Endothelial cell of umbilical vein (primary cell): Measurements from ENCODE around the gene PDE7B. TPM values are rescaled to one million over a fixed set of nuclear protein-coding genes. Genes with fewer than 3 reads are reported as not detected.

Experiments
- BruUV-seq: library from RNA; stranded (reverse); fragments of 400-500 nt; replicated peaks from 2 replicates; lab custom pipeline; 2021; lab: Mats Ljungman, UMichigan
- CTCF ChIA-PET: fragments of 300-600, 350-600 bp; sonication (Branson Sonifier 250); formaldehyde crosslinking; loops from one replicate; lab custom pipeline; 2021; ENCODE audit warnings: antibody characterized with exemption, inconsistent platforms; lab: Charles Lee
- POLR2A ChIA-PET: fragments of 300-600, 350-600 bp; sonication (Branson Sonifier 250); formaldehyde crosslinking; loops from one replicate; lab custom pipeline; 2021; ENCODE audit warnings: antibody characterized with exemption, inconsistent platforms; lab: Charles Lee
- DNase-seq: peaks from one replicate; pipeline ENCODE4 v3.0.0-alpha.2; 2011; ENCODE audit warnings: low read depth, low spot score
- FAIRE-seq: peaks from 2 replicates; lab custom pipeline; 2011; peaks lifted over from hg19 to GRCh38; lab: Jason Lieb, UNC
- H2AFZ ChIP-seq: 2 replicates; pipeline ENCODE4 v1.6.0; 2012; ENCODE audit warnings: low read depth, low read length, control low read depth, inconsistent platforms
- H3K27ac ChIP-seq: 2 replicates; pipeline ENCODE4 v1.5.1; 2011; ENCODE audit warnings: low read depth, mild to moderate bottlenecking, control low read depth, low read length, moderate library complexity; ENCODE audit not compliant: insufficient read depth
- H3K27me3 ChIP-seq, 2 experiments: 2 replicates each; pipeline versions ENCODE4 v1.6.0 to v1.6.1; 2011; ENCODE audit warnings: low read length in 2 of 2, mixed read lengths in 1 of 2; ENCODE audit not compliant: control insufficient read depth in 2 of 2, insufficient read depth in 2 of 2
- H3K36me3 ChIP-seq, 2 experiments: 2 replicates in 1 of 2; 3 replicates in 1 of 2; pipeline ENCODE4 v1.5.1; 2011; ENCODE audit warnings: low read length in 2 of 2, mild to moderate bottlenecking in 1 of 2, moderate library complexity in 1 of 2; ENCODE audit not compliant: control insufficient read depth in 2 of 2, insufficient read depth in 2 of 2; ENCODE audit errors: extremely low read depth in 1 of 2
- H3K4me1 ChIP-seq: 3 replicates; pipeline ENCODE4 v1.5.1; 2011; ENCODE audit warnings: mild to moderate bottlenecking, low read length; ENCODE audit not compliant: control insufficient read depth, insufficient read depth; ENCODE audit errors: extremely low read depth
- H3K4me2 ChIP-seq: 2 replicates; pipeline ENCODE4 v1.6.1; 2011; ENCODE audit warnings: low read length, control low read depth, mixed read lengths; ENCODE audit not compliant: insufficient read depth
- H3K4me3 ChIP-seq, 3 experiments: fragments of 200-600 bp in 1 of 3; sonication (generic), shearing (Covaris generic) in 1 of 3; replicated peaks in 1 of 3; 2 replicates each; pipeline ENCODE4 v1.5.1; 2011 to 2016; ENCODE audit warnings: control low read depth in 3 of 3, low read length in 3 of 3, mild to moderate bottlenecking in 2 of 3, inconsistent platforms in 1 of 3, low read depth in 1 of 3, moderate library complexity in 1 of 3; ENCODE audit not compliant: insufficient read depth in 1 of 3
- H3K79me2 ChIP-seq: 2 replicates; pipeline ENCODE4 v1.6.0; 2012; ENCODE audit warnings: low read length, inconsistent platforms; ENCODE audit not compliant: control insufficient read depth, insufficient read depth
- H3K9ac ChIP-seq: replicated peaks from 2 replicates; pipeline ENCODE3; 2011; ENCODE audit warnings: low read length, control low read depth; ENCODE audit not compliant: insufficient read depth; ENCODE audit errors: extremely low read depth
- H3K9me1 ChIP-seq: replicated peaks from 3 replicates; pipeline ENCODE4 v1.6.0; 2011; ENCODE audit warnings: mild to moderate bottlenecking, low read length; ENCODE audit not compliant: control insufficient read depth, insufficient read depth; ENCODE audit errors: extremely low read depth
- H3K9me3 ChIP-seq: replicated peaks from 2 replicates; pipeline ENCODE4 v1.5.1; 2012; ENCODE audit warnings: low read length, inconsistent platforms; ENCODE audit not compliant: control insufficient read depth, insufficient read depth
- H4K20me1 ChIP-seq: replicated peaks from 2 replicates; pipeline ENCODE3; 2011; ENCODE audit warnings: mild to moderate bottlenecking, low read length; ENCODE audit not compliant: control insufficient read depth, insufficient read depth; ENCODE audit errors: extremely low read depth
- EZH2 ChIP-seq: IDR thresholded peaks from 2 replicates; pipeline ENCODE4 v1.6.1; 2012; ENCODE audit warnings: borderline replicate concordance, low read depth, mild to moderate bottlenecking, moderate library complexity, low read length, inconsistent platforms; ENCODE audit not compliant: severe bottlenecking
- FOS ChIP-seq: IDR thresholded peaks from 2 replicates; pipeline ENCODE4 v1.6.1; 2011; ENCODE audit warnings: mild to moderate bottlenecking, low read length, moderate library complexity, borderline replicate concordance; ENCODE audit not compliant: insufficient read depth
- GATA2 ChIP-seq: IDR thresholded peaks from 2 replicates; pipeline ENCODE4 v1.7.0; 2011; ENCODE audit warnings: low read depth, mild to moderate bottlenecking, moderate library complexity, mixed read lengths, low read length; ENCODE audit not compliant: insufficient read length, insufficient read depth
- JUN ChIP-seq: IDR thresholded peaks from 2 replicates; pipeline ENCODE4 v1.6.1; 2011; ENCODE audit warnings: borderline replicate concordance, low read depth; ENCODE audit not compliant: insufficient read length, insufficient read depth
- MYC ChIP-seq: IDR thresholded peaks from one replicate; pipeline ENCODE4 v1.6.1; 2011; ENCODE audit warnings: mild to moderate bottlenecking, low read depth, low read length
- POLR2A ChIP-seq: IDR thresholded peaks from 2 replicates; pipeline ENCODE4 v1.6.1; 2012; ENCODE audit warnings: low read depth, mild to moderate bottlenecking, control low read depth, low read length
- POLR2AphosphoS5 ChIP-seq: IDR thresholded peaks from 2 replicates; pipeline ENCODE4 v1.6.1; 2012; ENCODE audit warnings: low read depth, mild to moderate bottlenecking, control low read depth, low read length, moderate library complexity; ENCODE audit not compliant: insufficient read depth
- dilution Hi-C: fragments of 300-500 bp; cut with MboI; formaldehyde crosslinking; loops from one replicate; pipeline ENCODE4 v1.15.0; 2019; ENCODE audit warnings: low sequenced_read_pairs; ENCODE audit not compliant: extremely low pct_ligation_motif_present
- intact Hi-C: fragments of 100-400 bp; cut with micrococcal nuclease; formaldehyde crosslinking; loops from one replicate; pipeline ENCODE4 v1.10.0; 2022
- polyA plus RNA-seq, 4 experiments: library from polyadenylated mRNA; depleted of rRNA in 3 of 4; stranded (reverse) in 3 of 4; unstranded in 1 of 4; fragments of >200 nt; gene quantifications; 2 replicates each; pipeline versions ENCODE4 v1.2.1 to v1.2.3, GENCODE V29; 2011 to 2012; ENCODE audit warnings: missing spikeins in 1 of 4
- total RNA-seq: library from RNA; stranded (reverse); gene quantifications from 2 replicates; pipeline ENCODE4 v1.2.3, GENCODE V29; 2021
- TF ChIP-seq, protein P1 (sequence below), 2 donors: IDR thresholded peaks; 1 replicate in 1 of 2; 2 replicates in 1 of 2; pipeline ENCODE4 v1.5.1; 2011; ENCODE audit warnings: low read length in 2 of 2, mild to moderate bottlenecking in 2 of 2, moderate library complexity in 2 of 2, control low read depth in 1 of 2, inconsistent platforms in 1 of 2, low read depth in 1 of 2; ENCODE audit not compliant: insufficient read depth in 1 of 2; ENCODE audit errors: extremely low read depth in 1 of 2
- TF ChIP-seq, protein P2 (sequence below): IDR thresholded peaks from 2 replicates; pipeline ENCODE4 v1.6.1; 2011; ENCODE audit not compliant: insufficient read depth, insufficient read length

Gene PDE7B
- total and polyA plus RNA-seq, 2 donors (not counting 3 experiments of a cell fraction or from before 2014, with no cell fraction given): 20.6 to 25.1 TPM

DNA sequence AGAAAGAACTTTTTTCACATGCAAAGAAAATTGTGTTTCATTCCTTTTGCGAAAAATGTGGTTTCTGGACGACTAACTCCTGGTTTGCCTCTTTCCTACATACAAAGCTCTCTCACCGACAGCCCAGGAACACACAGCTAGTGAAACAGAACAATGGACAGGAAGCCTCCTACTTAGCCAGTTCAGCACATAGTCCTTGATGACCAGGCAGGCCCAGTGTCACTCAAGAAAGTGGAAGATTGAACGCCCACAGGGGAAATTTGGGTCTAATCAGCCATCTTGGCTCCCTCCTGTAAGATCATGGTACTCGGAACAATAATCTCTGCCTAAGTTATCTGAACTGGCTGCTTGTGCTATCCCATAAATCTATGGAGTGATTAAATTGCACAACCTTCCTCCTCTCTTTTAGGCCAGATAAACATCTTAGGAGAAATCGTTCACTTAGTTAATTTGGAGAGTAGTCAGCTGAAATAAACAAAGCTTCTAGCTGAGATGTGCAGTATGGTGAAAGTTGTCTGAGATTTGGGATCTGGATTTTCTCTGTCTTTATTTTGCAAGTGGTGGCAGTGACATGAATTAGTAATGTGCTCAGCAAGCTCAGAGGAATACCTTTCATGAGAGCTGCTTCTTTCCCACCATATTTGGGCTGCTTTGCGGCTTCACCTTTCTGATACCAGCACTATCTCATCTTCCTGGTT, 251.6 kb downstream of the PDE7B start:
- H2AFZ ChIP-seq: peak overlapping the region; percentile 20

DNA sequence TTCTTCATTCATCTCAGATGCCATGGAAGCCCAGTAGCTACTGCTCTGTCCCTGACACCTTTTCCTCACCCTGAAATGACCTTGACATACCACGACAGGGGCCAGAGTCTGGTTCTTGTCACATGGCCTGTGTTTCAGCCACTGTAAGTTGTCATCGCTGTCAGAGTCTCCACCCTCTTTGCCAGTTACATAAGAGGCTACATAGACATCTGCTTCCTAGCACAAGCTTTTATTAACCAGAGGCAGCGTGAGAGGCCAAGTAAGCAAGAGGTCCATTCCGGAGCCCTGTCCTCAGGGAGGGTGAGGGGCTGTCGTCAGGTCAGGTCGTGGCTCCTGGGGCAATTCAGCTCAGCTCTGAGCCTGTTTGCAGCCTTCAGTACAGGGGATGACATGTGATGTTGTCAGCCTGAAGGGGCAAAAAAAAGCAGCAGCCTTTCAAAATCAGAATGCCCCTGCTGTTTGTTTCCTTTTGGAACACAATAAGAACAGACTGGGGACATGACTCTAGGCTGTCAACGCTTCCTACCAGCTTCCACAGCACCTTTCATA, 252.3 kb downstream of the PDE7B start:
- Histone ChIP-seq H4K20me1 (no peaks in the 10 kb centered on the region), H3K79me2 (peaks cover 13% of the 10 kb centered on the region), H3K27ac (no peak overlapping the region), H3K4me2 (no peak overlapping the region), H3K9me1 (no peaks in the 10 kb centered on the region), H3K9ac (no peak overlapping the region), H2AFZ (no peak overlapping the region), H3K27me3 (no peaks in the 10 kb centered on the region), H3K36me3 (peaks cover 0 to 1% of the 10 kb centered on the region in 2 experiments), H3K4me3 (no peak overlapping the region), H3K4me1 (peaks cover 26% of the 10 kb centered on the region), H3K9me3 (no peaks in the 10 kb centered on the region)
- DNase-seq (peak; percentile 62), FAIRE-seq (no peak)
- TF ChIP-seq JUN: no peak
- TF ChIP-seq MYC: no peak
- TF ChIP-seq, protein P1, sequence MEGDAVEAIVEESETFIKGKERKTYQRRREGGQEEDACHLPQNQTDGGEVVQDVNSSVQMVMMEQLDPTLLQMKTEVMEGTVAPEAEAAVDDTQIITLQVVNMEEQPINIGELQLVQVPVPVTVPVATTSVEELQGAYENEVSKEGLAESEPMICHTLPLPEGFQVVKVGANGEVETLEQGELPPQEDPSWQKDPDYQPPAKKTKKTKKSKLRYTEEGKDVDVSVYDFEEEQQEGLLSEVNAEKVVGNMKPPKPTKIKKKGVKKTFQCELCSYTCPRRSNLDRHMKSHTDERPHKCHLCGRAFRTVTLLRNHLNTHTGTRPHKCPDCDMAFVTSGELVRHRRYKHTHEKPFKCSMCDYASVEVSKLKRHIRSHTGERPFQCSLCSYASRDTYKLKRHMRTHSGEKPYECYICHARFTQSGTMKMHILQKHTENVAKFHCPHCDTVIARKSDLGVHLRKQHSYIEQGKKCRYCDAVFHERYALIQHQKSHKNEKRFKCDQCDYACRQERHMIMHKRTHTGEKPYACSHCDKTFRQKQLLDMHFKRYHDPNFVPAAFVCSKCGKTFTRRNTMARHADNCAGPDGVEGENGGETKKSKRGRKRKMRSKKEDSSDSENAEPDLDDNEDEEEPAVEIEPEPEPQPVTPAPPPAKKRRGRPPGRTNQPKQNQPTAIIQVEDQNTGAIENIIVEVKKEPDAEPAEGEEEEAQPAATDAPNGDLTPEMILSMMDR (IDR thresholded peaks at IDR 0.05; ENCODE audit: extremely low read depth in 1 of 2, insufficient read depth in 1 of 2, low read depth in 1 of 2, low read length in 2 of 2): no peak
- TF ChIP-seq FOS: no peak
- TF ChIP-seq EZH2: no peak
- TF ChIP-seq, protein P2, sequence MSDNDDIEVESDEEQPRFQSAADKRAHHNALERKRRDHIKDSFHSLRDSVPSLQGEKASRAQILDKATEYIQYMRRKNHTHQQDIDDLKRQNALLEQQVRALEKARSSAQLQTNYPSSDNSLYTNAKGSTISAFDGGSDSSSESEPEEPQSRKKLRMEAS: no peak
- no peak for TF ChIP-seq POLR2A
- TF ChIP-seq POLR2AphosphoS5: no peak
- TF ChIP-seq GATA2: no peak
- intact Hi-C loops (loop anchor here (1.0 kb wide), 1 partner anchor 8 kb away; no protein-coding TSS in a partner anchor), dilution Hi-C loops (no loop called here)
- BruUV-seq: no TSS peak
- CTCF ChIA-PET: interaction anchor here (1.7 to 2.6 kb wide), 4 partner anchors 10 to 122 kb away, joined by 4 to 8 read pairs (median 6); no protein-coding TSS in a partner anchor
- POLR2A ChIA-PET: no interaction called here

More for the DNA sequence above, 251.6 kb downstream of the PDE7B start:
- dilution Hi-C loops (no loop called here), intact Hi-C loops (no loop called here)
- Histone ChIP-seq H3K4me3 (no peak overlapping the region), H3K4me1 (peaks cover 19% of the 10 kb centered on the region), H3K27ac (no peak overlapping the region), H3K9me1 (no peaks in the 10 kb centered on the region), H3K4me2 (no peak overlapping the region), H3K27me3 (no peaks in the 10 kb centered on the region), H3K36me3 (no peaks in the 10 kb centered on the region), H3K9me3 (no peaks in the 10 kb centered on the region), H3K79me2 (peaks cover 13% of the 10 kb centered on the region), H4K20me1 (no peaks in the 10 kb centered on the region), H3K9ac (no peak overlapping the region)
- ChIA-PET POLR2A (no interaction called here), CTCF (interaction anchor here (1.1 to 3.8 kb wide), 10 partner anchors 10 to 128 kb away, joined by 3 to 17 read pairs (median 6); no protein-coding TSS in a partner anchor)
- no TSS peak for BruUV-seq
- FAIRE-seq (peak; percentile 74), DNase-seq (peak; percentile 67)
- TF ChIP-seq, protein P2: no peak
- TF ChIP-seq JUN (no peak), GATA2 (no peak), POLR2AphosphoS5 (no peak), EZH2 (no peak), FOS (no peak)
